WERI-Rb-1 (cell line): ENCODE results near the gene IGF2R.
"Not testable (repeated sequence)": the region's sequence is repeated elsewhere in the genome, so short reads cannot be mapped to it uniquely, and the experiment has no call there.

Experiments
- DNase-seq: peaks from one replicate; pipeline ENCODE4 v3.0.0-alpha.2; 2020
- H3K27ac ChIP-seq: fragments of 250-450 bp; sonication (Bioruptor Pico); 2 replicates; pipeline ENCODE4 v1.5.1; 2020; ENCODE audit warnings: mild to moderate bottlenecking, moderate library complexity
- H3K27me3 ChIP-seq: fragments of 250-450 bp; sonication (Bioruptor Pico); 2 replicates; pipeline ENCODE4 v1.5.1; 2021; ENCODE audit warnings: mild to moderate bottlenecking, low read depth, moderate library complexity; ENCODE audit not compliant: insufficient read depth, severe bottlenecking
- H3K36me3 ChIP-seq: fragments of 250-450 bp; sonication (Bioruptor Pico); 2 replicates; pipeline ENCODE4 v1.5.1; 2020; ENCODE audit warnings: mild to moderate bottlenecking, moderate library complexity
- H3K4me3 ChIP-seq: 2 replicates; pipeline ENCODE4 v1.5.1; 2011; ENCODE audit warnings: low read depth, mild to moderate bottlenecking, control low read depth, low read length
- H3K9me3 ChIP-seq: fragments of 250-450 bp; sonication (Bioruptor Pico); 2 replicates; pipeline ENCODE4 v1.5.1; 2021; ENCODE audit warnings: mild to moderate bottlenecking, moderate library complexity; ENCODE audit not compliant: severe bottlenecking
- CTCF ChIP-seq: IDR thresholded peaks from 2 replicates; pipeline ENCODE4 v1.5.1; 2011; ENCODE audit warnings: low read depth, mild to moderate bottlenecking, control low read depth, inconsistent platforms, low read length

IGF2R gene

DNA sequence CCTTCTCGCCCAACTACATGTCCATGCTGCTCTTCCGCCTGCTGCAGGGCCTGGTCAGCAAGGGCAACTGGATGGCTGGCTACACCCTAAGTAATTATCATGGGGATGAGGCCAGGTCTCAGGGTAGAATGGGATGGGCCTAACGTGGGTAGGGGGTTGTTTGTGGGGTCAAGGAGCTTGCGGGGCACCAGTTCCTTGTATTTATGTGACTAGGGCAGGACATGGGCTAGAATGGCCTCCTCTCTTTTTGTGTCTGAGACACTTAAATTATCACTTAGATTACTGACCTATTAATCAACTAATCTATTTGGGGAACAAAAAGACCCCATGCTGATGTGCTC lies 163.4 kb downstream of the IGF2R start:
- H3K27ac ChIP-seq = no peak overlapping the region
- TF ChIP-seq CTCF = no peak

DNA sequence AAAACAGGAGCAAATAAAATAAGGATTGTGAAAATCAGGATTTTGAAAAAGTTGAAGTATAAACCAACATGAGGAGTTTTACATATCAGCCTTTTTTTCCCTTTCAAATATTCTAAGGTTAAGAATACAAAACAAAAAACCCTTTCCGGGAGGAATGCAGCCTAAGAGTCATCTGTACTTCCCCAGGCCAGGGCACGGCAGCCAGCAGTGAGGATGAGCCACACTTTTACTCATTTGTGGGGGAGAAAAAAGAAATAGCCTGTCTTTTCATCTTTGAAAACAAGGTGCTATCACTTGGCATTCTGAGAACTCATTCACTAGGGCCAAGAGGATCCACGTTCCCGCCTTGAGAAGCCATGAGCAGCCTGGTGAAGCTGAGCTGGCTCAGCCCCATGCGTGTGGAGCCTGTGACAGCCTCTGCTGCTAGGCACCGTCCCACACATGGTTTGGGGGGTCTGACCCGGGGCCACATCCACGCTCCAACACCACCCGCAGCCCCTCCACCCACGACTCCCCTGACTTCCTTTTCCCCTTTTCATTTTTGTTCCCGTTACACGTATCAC lies 164.0 kb downstream of the IGF2R start:
- H3K9me3 ChIP-seq = no peaks in the 10 kb centered on the region
- peaks cover 78% of the 10 kb centered on the region for H3K27me3 ChIP-seq
- H3K4me3 ChIP-seq = no peak overlapping the region
- no peak for TF ChIP-seq CTCF
- no peak overlapping the region for H3K27ac ChIP-seq
- no peak for DNase-seq
- H3K36me3 ChIP-seq = no peaks in the 10 kb centered on the region

More for the DNA sequence above, 163.4 kb downstream of the IGF2R start:
- no peak for DNase-seq
- H3K27me3 ChIP-seq = peaks cover 80% of the 10 kb centered on the region
- H3K36me3 ChIP-seq = no peaks in the 10 kb centered on the region
- H3K4me3 ChIP-seq = no peak overlapping the region
- H3K9me3 ChIP-seq = no peaks in the 10 kb centered on the region

GRCh38 chr6:160133441-160134336 lies 164.8 kb downstream of the IGF2R start:
- Histone ChIP-seq H3K27me3 (peaks cover 77% of the 10 kb centered on the region), H3K9me3 (no peaks in the 10 kb centered on the region), H3K4me3 (no peak overlapping the region), H3K27ac (no peak overlapping the region), H3K36me3 (no peaks in the 10 kb centered on the region)
- no peak for DNase-seq
- TF ChIP-seq CTCF = no peak

- peaks cover 76% of the 10 kb centered on the region for H3K27me3 ChIP-seq
- DNase-seq, H3K36me3 ChIP-seq, H3K27ac ChIP-seq, H3K4me3 ChIP-seq, H3K9me3 ChIP-seq: not testable (repeated sequence)
These were observed 165.5 kb downstream of the IGF2R start for GRCh38 chr6:160134337-160134751.

DNA sequence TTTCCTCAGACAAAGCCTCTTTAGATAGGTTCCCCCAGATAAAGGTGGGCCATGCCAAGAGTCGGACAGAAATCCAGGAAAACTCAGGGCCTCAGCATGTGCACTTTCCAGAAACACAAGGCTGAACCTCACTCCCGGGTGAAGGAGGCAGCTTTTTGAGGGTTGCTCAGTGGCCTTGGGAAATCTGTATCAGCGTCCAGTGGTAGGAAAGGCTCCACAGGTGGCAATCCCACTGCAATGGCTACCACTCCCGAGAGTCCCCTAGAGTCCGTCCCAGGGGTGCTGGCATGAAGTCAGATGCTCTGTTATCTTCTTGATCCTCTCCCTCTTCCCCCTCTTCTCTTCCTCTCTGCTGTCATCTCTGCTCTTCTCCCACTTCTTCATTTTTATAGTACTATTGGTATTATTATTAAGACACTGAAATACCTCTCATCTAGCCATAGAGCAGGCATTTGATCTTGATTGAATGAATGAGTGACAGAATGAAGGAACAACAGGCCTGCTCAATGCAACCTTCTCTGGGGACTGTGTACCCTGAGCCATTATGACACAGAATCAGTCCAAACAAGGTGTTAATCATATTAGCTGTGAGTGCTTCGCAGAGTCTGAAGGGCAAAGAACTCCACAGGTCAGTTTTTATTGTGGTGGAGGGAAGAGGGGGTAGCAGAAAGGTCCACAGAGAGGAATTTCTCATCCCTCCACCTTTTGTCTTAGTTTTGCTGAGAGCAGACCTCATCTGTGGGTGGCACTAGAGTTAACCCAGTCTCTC lies 166.1 kb downstream of the IGF2R start:
- H3K27me3 ChIP-seq = peaks cover 74% of the 10 kb centered on the region
- TF ChIP-seq CTCF = no peak
- DNase-seq = no peak

More for the DNA sequence above, 166.1 kb downstream of the IGF2R start:
- H3K36me3 ChIP-seq = no peaks in the 10 kb centered on the region
- no peaks in the 10 kb centered on the region for H3K9me3 ChIP-seq
- H3K4me3 ChIP-seq = no peak overlapping the region
- H3K27ac ChIP-seq = no peak overlapping the region
